OCI-M1 (cell line): ENCODE results near the gene CCDC51.
A peak's percentile ranks its signal among the peaks of the same experiment; 100 is the strongest.
"Not testable (repeated sequence)": the region's sequence is repeated elsewhere in the genome, so short reads cannot be mapped to it uniquely, and the experiment has no call there.

Experiments used
- DNase-seq: peaks from one replicate; lab custom pipeline; 2025; lab: John Stamatoyannopoulos, UW

The CCDC51 gene

DNA sequence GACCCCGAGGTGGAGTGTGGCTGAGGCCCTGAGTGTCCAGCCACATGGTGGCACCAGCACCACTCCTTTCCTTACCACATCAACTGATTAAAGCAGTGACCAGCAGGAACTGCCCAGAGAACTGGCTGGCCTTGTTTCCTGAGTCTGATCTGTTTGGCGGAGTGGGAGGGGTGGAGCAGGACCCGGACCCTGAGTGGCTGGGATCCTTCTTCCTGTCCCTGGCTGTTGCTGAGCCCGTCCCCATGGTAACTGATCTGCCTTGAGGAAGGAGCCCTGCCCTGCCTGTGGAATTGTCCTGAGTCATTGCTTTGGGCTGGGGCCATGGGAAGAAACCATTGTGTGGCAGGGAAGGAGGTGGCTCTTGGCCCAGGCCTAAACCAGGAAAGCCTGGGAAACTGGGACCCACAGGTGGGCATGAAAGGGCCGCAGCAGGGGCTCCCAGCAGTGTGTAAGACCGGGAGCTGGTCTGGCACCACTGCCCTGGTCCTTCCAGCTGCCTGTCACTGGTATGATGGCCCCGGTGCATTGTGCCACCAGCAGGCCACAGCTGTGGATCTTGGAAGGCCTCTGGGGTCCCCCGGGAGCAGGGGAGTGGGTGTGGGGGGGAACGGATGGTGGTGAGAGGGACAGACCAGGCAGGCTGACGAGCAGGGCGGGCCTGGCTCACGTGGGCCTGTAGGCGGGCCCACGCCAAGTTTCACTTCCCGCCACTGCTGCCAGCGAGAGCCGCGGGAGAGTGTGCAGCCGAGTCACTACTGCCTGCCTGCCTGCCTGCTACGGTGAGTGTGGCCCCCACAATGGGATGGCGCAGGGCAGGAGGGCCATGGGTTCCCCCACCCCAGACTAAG is 25.8 kb upstream of the CCDC51 start:
- peak; percentile 98 for DNase-seq

DNA sequence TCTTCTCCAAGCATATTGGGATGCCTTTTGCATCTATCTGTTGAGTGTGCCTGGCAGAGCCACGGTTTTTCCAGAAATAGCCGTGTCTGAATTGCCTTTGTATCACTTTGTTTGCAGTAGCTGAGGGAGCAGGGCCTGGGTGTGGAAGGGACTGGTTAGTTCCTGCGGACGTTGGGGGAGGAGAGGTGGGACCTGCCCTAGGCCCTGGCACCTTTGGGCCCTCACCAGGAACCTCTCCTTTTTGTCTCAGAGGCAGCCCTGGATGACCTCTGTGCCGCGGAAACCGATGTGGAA is 25.3 kb upstream of the CCDC51 start:
- DNase-seq: no peak

DNA sequence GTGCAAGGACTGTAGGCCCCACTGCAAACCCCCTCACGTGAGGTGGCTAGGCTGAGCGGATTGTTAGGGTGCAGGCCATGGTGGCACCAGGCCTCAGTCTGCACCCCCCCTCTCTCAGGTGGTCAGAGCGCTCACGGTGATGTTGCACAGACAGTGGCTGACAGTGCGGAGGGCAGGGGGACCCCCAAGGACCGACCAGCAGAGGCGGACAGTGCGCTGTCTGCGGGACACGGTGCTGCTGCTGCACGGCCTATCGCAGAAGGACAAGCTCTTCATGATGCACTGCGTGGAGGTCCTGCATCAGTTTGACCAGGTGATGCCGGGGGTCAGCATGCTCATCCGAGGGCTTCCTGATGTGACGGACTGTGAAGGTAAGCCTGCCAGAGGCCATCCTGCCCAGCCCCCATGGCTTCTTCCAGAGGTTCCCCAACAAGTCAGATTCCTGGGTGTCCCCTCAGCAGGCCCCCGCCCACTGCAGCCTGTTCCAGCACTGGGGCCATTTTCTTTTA is 24.8 kb upstream of the CCDC51 start:
- no peak for DNase-seq

DNA sequence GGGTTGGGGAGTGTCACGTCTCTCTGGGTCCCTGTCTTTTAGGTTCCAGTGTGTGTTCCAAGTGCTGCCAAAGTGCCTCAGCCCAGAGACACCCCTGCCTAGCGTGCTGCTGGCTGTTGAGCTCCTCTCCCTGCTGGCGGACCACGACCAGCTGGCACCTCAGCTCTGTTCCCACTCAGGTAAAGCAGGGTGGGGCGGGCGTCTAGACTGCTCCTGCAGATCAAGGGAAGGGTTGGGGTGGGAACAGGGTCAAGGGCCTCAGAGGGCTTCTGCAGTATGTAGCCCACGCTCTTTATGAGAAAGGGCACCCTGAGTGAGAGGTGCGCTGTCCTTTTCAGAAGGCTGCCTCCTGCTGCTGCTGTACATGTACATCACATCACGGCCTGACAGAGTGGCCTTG is 23.8 kb upstream of the CCDC51 start:
- no peak for DNase-seq

DNA sequence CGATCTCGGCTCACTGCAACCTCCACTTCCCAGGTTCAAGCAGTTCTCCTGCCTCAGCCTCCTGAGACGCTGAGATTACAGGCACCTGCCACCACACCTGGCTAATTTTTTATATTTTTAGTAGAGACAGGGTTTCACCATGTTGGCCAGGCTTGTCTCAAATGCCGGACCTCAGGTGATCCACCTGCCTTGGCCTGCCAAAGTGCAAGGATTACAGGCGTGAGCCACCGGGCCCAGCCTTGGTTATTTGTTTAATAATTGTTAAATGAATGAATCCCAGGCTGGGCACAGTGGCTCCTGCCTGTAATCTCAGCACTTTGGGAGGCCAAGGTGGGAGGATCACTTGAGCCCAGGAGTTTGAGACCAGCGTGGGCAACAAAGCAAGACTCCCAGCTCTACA is 21.8 kb upstream of the CCDC51 start:
- not testable (repeated sequence) for DNase-seq

DNA sequence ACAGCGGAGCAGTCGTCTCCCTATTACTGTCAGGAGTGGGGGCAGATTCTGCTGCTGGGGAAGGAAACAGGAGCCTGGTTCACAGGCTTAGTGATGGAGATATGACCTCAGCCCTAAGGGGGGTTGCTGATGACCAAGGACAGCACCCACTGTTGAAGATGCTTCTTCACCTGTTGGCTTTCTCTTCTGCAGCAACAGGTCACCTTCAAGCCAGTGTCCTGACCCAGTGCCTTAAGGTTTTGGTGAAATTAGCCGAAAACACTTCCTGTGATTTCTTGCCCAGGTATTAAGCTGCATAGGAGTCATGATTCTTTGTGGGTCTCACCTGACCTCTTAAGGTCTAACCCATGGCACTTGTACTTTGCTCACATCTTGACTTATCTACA is 20.6 kb upstream of the CCDC51 start:
- DNase-seq: no peak

DNA sequence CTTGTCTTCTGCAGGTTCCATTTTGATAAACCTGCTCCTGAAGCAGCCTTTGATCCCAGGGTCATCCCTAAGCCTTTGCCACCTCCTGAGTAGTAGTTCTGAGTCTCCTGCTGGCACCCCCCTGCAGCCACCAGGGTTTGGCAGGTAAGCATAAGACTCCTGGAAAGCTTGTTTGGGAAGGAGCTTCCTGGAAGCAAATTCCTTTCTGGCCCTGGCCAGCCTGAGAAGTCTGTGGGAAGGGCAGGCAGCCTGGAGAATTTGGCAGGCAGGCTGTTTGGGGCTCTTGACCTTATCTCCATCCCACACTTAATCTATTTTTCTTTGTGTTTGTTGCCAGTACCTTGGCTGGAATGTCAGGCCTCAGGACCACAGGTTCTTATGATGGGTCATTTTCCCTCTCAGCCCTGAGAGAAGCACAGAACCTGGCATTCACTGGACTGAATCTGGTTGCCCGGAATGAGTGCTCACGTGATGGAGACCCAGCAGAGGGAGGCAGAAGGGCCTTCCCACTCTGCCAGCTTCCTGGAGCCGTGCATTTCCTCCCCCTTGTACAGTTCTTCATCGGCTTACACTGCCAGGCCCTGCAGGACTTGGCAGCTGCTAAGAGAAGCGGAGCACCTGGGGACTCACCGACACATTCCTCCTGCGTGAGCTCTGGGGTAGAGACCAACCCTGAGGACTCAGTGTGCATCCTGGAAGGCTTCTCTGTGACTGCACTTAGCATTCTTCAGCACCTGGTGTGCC is 20.0 kb upstream of the CCDC51 start:
- DNase-seq: no peak

DNA sequence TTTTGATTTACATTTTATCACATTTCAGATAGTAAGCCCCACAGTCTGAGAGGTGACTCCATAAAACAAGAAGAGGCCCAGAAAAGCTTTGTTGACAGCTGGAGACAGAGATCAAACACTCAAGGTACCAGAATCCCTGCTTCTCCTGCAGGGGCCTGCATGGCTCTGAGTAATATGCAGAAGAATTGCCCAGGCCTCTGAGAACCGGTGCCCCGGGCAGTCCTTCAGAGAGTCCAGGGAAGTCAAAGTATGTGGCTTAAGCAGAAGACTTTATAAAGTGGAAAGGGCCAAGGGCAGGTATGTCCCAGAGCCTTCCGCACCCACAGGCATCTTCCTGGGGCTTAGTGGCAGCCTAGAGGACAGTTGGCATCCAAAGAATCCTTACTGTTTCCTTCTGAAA is 19.4 kb upstream of the CCDC51 start:
- no peak for DNase-seq

DNA sequence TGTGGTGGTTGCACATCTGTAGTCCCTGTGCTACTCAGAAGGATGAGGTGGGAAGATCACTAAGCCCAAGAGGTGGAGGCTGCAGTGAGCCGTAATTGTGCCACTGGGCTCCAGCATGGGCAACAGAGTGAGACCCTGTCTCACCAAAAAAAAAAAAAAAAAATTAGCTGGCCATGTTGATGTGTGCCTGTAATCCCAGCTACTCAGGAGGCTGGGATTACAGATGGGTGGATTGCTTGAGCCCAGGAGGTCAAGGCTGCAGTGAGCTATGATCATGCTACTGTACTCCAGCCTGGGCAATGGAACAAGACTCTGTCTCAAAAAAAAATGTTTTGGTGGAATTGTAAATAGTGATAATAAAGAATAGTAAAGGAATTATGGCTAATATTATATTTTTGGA is 16.5 kb upstream of the CCDC51 start:
- DNase-seq: no peak

DNA sequence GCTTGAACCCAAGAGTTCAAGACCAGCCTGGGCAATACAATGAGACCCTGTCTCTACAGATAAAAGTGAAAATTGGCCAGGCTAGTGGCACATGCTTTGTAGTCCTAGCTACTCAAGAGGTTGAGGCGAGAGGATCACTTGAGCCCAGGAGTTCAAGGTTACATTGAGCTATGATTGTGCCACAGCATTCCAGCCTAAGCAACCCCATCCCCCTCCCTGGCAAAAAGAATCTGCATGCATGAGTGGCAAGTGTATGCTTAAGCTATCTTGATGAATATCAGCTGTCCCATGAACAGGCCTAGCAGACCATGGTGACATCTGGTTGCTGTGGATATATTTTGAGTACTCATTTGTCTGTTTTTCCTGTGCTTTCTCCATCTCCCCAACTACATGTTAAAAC is 11.4 kb upstream of the CCDC51 start:
- no peak for DNase-seq

DNA sequence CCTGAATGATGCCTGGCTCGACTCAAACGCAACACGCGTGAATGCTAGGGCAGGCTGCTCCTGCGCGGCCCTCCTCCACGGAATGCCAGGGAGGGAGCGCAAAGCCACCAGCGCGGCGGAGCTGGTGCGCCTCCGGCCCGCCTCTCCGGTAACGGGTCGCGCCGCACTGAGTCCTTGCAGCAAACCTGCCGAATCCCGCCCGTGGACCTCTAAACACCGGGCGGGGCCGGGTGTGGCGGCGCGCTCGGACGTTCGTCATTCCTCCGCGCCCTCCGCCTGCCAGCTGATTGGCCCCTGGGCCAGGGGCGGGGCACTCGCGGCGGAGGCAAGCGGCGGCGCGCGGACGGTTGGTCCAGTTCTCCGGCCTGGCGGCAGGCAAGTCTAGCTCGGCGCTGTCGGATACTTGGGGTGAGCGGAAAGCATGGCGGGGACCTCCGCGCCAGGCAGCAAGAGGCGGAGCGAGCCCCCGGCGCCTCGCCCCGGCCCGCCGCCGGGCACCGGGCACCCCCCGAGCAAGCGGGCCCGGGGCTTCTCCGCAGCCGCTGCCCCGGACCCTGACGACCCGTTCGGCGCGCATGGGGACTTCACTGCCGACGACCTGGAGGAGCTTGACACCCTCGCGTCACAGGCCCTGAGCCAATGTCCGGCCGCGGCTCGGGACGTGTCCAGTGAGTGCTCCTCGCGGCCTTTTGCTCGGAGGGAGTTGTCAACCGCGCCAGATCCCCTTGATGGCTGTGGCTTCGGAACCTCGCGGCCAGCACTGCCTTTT is 6.7 kb upstream of the CCDC51 start, which contains the start of gene ATRIP:
ATRIP (plus strand) TSS at position 313 of the 769 bp plus-strand sequence; CDS start at position 422, 109 bp downstream.
- DNase-seq: peak; percentile 94

DNA sequence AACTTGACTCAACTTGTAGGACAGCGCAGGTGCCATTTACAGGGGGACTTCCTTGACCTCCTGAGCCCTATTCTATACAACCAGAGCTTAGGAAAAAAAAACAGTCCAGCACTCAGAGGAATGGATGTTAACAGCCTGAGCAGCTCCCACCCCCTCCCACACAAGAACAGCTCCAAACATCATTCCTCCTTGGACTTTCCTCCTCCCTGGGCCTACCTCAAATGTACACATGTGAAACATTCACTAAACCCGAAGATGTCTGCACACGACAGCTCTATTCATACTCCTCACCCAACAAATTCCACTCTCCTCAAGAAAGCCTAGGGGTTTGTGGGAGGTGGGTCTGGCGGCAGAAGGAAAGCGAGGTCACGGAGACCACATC is 6.1 kb upstream of the CCDC51 start:
- DNase-seq: no peak

DNA sequence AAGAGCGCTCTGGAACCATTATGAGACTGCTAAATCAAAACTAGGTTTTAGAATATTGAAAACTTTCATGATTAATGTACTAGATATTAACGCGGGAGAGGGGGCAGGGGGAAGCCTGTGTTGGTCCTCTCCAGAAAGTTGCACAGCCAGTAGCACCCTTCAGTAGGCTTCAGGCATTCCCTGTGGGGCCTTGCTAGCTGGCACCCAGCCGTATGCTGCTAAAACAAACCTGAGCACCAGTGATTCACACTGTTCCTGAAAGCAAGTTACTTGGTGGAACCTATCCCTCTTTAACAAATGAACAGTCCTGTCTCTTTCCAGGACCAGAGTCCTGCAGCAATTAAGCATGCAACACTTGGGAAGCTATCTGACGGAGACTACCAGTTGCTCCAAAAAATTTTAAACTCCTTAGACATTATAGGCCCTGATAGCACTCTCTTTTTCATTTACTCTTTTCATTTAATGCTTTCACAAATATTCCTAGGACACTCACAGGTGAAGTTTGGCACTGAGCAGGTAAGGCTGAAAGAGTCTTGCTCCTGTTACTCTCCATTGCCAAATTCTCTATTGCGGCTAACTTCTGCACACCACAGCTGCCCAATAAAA is 5.5 kb upstream of the CCDC51 start:
- DNase-seq: no peak

DNA sequence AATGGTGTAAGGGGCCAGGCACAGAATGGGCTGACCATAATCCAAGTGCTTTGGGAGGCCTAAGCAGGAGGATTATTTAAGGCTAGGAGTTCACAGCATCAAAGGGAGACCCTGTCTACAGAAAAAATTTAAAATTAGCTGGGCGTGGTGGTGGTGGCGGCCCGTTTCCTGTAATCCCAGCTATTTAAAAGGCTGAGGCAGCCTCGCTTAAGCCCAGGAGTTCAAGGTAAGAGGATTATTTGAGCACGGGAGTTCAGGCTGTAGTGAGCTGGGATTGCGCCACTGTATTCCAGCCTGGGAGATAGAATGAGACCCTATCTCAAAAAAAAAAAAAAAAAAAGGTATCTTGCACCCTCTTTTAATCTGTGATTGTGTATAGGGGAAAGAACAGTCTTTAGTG is 2.0 kb upstream of the CCDC51 start:
- no peak for DNase-seq

DNA sequence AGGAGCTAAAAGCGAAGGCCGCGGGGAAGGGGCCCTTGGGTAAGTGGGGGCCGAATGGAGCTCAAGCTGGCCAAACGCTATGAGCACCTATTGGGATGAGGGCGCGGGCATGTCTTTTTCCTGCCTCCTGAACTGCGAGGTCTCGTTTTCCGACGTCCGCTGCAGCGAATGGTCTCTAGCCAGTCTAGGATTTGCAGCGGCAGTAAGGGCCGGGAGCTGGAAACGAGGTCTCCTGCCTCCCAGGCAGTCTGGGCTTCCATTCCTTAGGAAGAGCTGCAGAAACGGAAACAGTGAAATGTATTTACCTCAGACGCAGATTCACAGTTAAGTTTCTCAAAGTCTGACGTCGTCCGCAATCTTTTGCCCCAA is 655 bp upstream of the CCDC51 start:
- DNase-seq: peak; percentile 41

DNA sequence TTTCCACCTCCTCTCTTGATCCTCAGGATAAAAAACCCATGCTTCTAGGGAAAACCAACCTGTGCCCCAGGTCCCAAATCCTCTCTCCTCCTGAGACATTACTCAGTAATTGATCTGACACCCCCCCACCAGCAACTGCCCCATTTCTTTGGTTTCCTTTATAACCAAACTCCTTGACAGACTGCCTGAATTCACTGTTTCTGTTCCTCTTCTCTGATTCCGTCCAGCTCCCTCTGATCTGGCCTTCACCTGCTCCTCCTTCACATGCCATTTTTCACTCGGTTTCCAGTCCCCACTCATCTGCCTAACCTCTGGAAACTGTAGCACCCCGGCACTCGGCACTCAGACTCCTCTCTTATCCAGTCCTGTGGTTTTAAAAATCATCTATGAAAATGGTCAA is 2.1 kb downstream of the CCDC51 start:
- no peak for DNase-seq

DNA sequence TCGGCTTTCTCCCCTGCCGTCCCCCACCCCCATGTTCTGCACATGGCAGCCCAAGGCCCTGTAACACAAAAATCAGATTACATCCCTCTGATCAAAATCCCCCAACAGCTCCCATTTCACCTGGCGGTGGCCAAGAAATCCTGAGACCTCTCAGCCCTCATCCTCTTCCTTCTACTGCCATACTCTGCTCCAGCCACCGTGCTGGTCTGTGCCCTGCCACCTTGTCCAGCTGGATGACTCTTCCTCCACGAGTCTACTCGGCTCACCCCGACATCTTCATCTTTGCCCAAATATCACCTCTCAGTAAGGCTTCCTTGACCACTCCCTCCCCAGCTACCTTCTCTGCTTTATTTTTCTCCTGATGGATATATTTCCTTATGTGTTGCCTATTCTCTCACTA is 3.1 kb downstream of the CCDC51 start:
- no peak for DNase-seq

DNA sequence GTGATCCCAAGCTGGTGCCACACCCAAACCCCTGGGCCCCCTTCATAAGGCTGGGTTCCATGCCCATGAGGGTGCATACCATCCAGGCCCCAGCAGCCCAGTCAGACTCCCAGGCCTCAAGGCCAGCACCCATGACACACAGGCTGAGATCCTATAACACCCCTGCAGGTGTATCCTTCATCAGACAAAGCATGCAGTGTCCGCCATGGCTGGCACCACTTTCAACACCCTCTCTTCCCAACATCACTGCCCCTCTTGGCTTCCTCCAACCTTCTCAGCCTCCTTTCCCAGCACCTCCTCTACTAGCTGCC is 3.5 kb downstream of the CCDC51 start:
- DNase-seq: no peak

DNA sequence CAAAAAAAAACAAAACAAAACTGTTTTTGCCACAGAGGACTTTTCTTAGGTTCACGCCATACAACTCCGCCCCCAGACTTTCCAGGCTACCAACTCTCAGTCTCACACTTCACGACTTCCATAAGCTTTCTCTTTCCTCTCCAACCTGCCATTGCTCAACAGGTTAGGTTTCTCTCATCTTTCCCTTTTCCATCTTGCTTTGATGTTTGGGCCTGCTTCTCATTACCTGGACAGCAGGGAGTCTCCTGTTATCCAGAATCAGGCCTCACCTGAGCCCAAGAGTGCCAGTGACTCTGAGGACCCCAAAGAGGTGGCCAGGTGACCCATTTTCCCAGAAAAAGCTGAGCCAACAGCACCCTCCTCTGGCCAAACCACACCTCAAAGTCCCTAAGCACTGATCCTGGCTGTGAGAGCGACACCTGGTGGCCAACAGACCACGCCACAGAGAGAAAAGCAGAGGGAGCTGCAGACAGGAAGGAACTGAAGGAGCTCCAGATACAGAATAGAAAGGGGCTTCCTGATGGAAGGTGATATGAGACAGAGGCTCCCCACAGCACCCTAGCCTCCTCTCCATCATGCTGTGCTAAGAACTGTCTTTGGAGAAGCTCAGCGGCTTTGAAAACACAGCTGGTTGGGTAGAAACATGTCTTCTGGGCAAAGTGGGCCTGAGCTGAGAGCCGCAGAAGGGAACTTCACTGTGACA is 4.0 kb downstream of the CCDC51 start:
- peak; percentile 90 for DNase-seq

DNA sequence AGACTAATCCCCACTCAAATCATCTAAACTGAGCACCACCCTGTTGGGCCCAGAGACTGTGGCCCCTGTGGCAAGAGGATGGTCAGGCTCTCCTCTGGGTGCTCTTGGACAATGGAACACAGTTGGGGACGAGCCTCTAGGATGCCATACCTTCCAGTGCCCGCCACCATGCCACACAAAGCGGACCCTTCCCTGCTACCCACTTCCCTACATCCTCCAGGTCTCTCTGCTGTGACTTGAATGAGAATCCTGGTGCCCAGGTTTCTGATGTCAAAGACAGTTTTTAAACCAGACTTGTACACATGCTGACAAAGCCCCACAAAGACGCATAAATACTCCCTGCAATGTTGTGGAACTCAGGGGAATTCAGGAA is 4.7 kb downstream of the CCDC51 start:
- DNase-seq: no peak

DNA sequence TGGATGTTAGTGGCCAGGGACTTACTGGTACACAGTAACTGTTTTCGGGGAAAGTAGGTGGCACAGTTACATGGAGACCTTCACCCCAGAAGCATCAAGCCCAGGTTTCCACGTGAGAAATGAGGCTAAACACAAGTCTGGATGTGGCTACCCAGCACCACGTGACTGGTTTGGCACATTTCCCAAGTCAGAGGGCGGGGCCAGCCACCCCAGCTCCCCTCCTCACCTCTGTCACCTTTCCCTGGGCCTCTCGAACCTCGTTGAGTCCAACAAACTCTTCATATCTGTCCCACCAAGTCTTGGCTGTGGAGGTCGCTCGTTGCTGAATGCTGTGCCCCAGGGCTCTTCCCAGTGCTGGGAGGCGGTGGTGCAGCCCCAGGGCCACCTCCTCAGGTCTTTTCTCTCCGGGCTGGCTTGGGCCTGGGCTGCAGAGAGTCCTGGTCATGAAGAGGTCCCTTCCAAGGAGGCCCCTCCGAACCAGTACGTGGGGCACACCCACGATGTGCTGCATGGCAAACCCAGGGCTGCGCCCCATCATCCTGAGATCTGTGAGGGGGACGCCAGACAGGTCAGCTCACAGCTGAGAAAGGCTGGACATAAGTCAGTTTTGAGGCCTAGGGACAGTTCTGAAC is 5.2 kb downstream of the CCDC51 start:
- DNase-seq: no peak
